ENCODE results near the gene YKT6.

DNA sequence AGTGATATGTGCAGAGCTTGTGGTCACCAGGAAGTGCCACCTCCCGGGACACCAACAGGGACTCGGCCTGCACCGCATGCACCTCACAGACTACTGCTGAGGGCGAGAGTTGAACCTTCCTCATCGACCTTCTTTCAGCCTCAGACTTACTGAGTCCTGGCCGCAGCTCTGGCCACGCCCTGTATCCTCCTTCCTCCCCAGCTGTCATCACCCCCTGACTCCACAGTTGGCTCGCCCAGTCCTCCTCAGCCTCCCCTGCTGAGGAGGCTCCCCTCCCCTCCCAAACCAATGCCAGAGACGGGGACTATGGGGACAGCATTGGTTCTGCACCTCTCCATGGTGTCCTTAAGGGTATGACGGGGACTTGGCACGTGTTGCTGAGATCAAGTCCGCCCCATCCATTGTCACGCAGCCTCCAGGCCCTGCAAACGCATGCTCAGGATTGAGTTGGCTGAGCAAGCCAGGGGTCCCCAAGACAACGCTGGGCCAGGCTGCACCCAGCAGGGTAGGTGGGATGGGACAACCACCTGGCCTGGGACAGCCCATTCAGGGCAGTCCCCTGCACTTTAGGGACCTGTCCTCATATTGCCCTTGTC lies 49.0 kb downstream of the YKT6 start:
- TF ChIP-seq POLR2A (IDR thresholded peaks at IDR 0.05): no peak
- TF ChIP-seq, protein P1, sequence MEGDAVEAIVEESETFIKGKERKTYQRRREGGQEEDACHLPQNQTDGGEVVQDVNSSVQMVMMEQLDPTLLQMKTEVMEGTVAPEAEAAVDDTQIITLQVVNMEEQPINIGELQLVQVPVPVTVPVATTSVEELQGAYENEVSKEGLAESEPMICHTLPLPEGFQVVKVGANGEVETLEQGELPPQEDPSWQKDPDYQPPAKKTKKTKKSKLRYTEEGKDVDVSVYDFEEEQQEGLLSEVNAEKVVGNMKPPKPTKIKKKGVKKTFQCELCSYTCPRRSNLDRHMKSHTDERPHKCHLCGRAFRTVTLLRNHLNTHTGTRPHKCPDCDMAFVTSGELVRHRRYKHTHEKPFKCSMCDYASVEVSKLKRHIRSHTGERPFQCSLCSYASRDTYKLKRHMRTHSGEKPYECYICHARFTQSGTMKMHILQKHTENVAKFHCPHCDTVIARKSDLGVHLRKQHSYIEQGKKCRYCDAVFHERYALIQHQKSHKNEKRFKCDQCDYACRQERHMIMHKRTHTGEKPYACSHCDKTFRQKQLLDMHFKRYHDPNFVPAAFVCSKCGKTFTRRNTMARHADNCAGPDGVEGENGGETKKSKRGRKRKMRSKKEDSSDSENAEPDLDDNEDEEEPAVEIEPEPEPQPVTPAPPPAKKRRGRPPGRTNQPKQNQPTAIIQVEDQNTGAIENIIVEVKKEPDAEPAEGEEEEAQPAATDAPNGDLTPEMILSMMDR (IDR thresholded peaks at IDR 0.05): no peak

All from thyroid gland (tissue), 4 donors.